GM12878 (cell line): ENCODE measurements around the gene ZNF385D.

Experiments
- CBX5 ChIP-seq: sonication (generic); IDR thresholded peaks from 2 replicates; pipeline ENCODE4 v1.6.1; 2016; ENCODE audit warnings: low read depth, moderate library complexity, mild to moderate bottlenecking, inconsistent platforms
- CEBPZ ChIP-seq: fragments of 150-350 bp; IDR thresholded peaks from 2 replicates; pipeline ENCODE4 v1.6.1; 2016; ENCODE audit warnings: low read depth, low read length
- CTCF ChIP-seq, 3 experiments: IDR thresholded peaks in 2 of 3; conservative IDR thresholded peaks in 1 of 3; 2 replicates each; pipeline ENCODE4 v1.5.1; 2011; ENCODE audit warnings: low read depth in 3 of 3, low read length in 3 of 3, mild to moderate bottlenecking in 3 of 3, control low read depth in 2 of 3, moderate library complexity in 2 of 3, inconsistent platforms in 1 of 3, mixed read lengths in 1 of 3; ENCODE audit not compliant: control insufficient read depth in 2 of 3, insufficient read depth in 1 of 3; ENCODE audit errors: extremely low read depth in 1 of 3
- EGR1 ChIP-seq, 2 experiments: IDR thresholded peaks; 1 replicate in 1 of 2; 2 replicates in 1 of 2; pipeline ENCODE4 v1.6.1; 2011 to 2012; ENCODE audit warnings: low read depth in 2 of 2, low read length in 2 of 2, borderline replicate concordance in 1 of 2, mild to moderate bottlenecking in 1 of 2, moderate library complexity in 1 of 2
- JUND ChIP-seq: IDR thresholded peaks from 2 replicates; pipeline ENCODE4 v1.6.1; 2012; ENCODE audit warnings: low read depth, mild to moderate bottlenecking, low read length, improper control_type of control experiment, moderate library complexity
- REST ChIP-seq: IDR thresholded peaks from 2 replicates; pipeline ENCODE4 v1.6.1; 2012; ENCODE audit warnings: mild to moderate bottlenecking, low read depth, low read length
- ZNF24 ChIP-seq: fragments of 450-650 bp; IDR thresholded peaks from 2 replicates; pipeline ENCODE4 v1.6.1; 2017; ENCODE audit warnings: antibody characterized with exemption, mild to moderate bottlenecking

GRCh38 chr3:21526461-21526860, 224.5 kb downstream of the ZNF385D start:
- TF ChIP-seq REST (no peak), JUND (no peak), EGR1 (IDR thresholded peaks at IDR 0.05; ENCODE audit: borderline replicate concordance in 1 of 2, low read depth in 2 of 2, low read length in 2 of 2) (no peak), CEBPZ (no peak), ZNF24 (no peak), CBX5 (no peak), CTCF (IDR thresholded peaks at IDR 0.05 in 2 of 3, conservative IDR thresholded peaks at IDR 0.05 in 1 of 3; ENCODE audit: control insufficient read depth in 2 of 3, extremely low read depth in 1 of 3, insufficient read depth in 1 of 3, low read depth in 3 of 3, low read length in 3 of 3) (no peak)
